Peyer's patch (tissue), 4 donors: ENCODE results near the gene IQCH.

ENCODE experiments used
- POLR2A ChIP-seq, 2 donors: fragments of 450-650 bp; IDR thresholded peaks; one replicate each; pipeline ENCODE4 v1.5.1; 2017; ENCODE audit warnings: antibody characterized with exemption in 2 of 2, mild to moderate bottlenecking in 2 of 2, moderate library complexity in 2 of 2
- TF ChIP-seq, protein P1 (sequence below), 6 experiments: fragments of 450-650 bp in 4 of 6; fragments of 200-600 bp in 2 of 6; sonication (generic) in 1 of 6; IDR thresholded peaks; one replicate each; pipeline ENCODE4 v1.5.1; 2017 to 2019; ENCODE audit warnings: antibody characterized with exemption in 6 of 6, mild to moderate bottlenecking in 3 of 6, moderate library complexity in 1 of 6

DNA sequence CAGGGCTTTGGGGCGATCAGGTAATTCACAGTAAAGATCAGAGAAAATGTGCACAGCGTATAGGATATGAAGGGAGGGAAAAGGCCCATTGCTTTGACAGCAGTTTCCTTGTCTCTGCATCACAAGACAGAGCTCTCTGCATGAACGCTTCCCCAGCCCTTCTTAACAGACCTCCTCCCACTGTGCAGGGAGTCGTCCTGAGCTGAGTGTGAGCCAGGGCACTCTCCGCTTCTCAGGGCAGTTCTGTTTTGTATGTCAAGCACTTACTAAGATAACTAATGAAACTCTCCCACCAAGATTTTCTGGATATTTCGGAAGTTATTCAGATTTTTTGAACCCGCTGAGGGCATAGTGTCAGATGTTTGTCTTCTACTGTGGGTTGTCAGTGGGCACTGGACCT, 160.6 kb downstream of the IQCH start:
- TF ChIP-seq, protein P1, sequence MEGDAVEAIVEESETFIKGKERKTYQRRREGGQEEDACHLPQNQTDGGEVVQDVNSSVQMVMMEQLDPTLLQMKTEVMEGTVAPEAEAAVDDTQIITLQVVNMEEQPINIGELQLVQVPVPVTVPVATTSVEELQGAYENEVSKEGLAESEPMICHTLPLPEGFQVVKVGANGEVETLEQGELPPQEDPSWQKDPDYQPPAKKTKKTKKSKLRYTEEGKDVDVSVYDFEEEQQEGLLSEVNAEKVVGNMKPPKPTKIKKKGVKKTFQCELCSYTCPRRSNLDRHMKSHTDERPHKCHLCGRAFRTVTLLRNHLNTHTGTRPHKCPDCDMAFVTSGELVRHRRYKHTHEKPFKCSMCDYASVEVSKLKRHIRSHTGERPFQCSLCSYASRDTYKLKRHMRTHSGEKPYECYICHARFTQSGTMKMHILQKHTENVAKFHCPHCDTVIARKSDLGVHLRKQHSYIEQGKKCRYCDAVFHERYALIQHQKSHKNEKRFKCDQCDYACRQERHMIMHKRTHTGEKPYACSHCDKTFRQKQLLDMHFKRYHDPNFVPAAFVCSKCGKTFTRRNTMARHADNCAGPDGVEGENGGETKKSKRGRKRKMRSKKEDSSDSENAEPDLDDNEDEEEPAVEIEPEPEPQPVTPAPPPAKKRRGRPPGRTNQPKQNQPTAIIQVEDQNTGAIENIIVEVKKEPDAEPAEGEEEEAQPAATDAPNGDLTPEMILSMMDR (IDR thresholded peaks at IDR 0.05), result no peak
- no peak for TF ChIP-seq POLR2A (IDR thresholded peaks at IDR 0.05)
